HG02981 (cell line): ENCODE results near the gene COL9A3.
A peak's percentile ranks its signal among the peaks of the same experiment; 100 is the strongest.
"Not testable (repeated sequence)": the region's sequence is repeated elsewhere in the genome, so short reads cannot be mapped to it uniquely, and the experiment has no call there.

Experiments
- ATAC-seq: cut with Tn5 transposase; IDR thresholded peaks from one replicate; pipeline ENCODE4 v1.9.1; 2021; ENCODE audit warnings: mild to moderate bottlenecking, moderate library complexity; ENCODE audit not compliant: unreplicated experiment

COL9A3 gene

GRCh38 chr20:62832951-62833391, 16.1 kb downstream of the COL9A3 start:
- ATAC-seq = no peak

GRCh38 chr20:62834967-62835730, 18.3 kb downstream of the COL9A3 start:
- no peak for ATAC-seq

- no peak for ATAC-seq
Observed at GRCh38 chr20:62835931-62836861, 19.3 kb downstream of the COL9A3 start.

- no peak for ATAC-seq
Observed at GRCh38 chr20:62836967-62837490, 20.2 kb downstream of the COL9A3 start.

GRCh38 chr20:62837790-62838127, 20.9 kb downstream of the COL9A3 start:
- ATAC-seq = peak; percentile 6

- ATAC-seq = peak; percentile 58
Observed at GRCh38 chr20:62838128-62838891, 21.5 kb downstream of the COL9A3 start.

GRCh38 chr20:62839261-62839660, 22.4 kb downstream of the COL9A3 start:
- ATAC-seq = no peak

- ATAC-seq = no peak
Observed at GRCh38 chr20:62839816-62840215, 23.0 kb downstream of the COL9A3 start.

- no peak for ATAC-seq
Observed at GRCh38 chr20:62840244-62841197, 23.7 kb downstream of the COL9A3 start.

GRCh38 chr20:62841705-62842212, 24.9 kb downstream of the COL9A3 start:
- ATAC-seq = no peak

GRCh38 chr20:62843656-62844055, 26.8 kb downstream of the COL9A3 start:
- no peak for ATAC-seq

GRCh38 chr20:62844182-62844581, 27.3 kb downstream of the COL9A3 start:
- no peak for ATAC-seq

- no peak for ATAC-seq
Observed at GRCh38 chr20:62845416-62846160, 28.7 kb downstream of the COL9A3 start.

GRCh38 chr20:62846166-62846890, 29.5 kb downstream of the COL9A3 start:
- no peak for ATAC-seq

GRCh38 chr20:62848917-62849316, 32.1 kb downstream of the COL9A3 start:
- not testable (repeated sequence) for ATAC-seq

GRCh38 chr20:62849431-62849830, 32.6 kb downstream of the COL9A3 start:
- ATAC-seq = no peak

- ATAC-seq = no peak
Observed at GRCh38 chr20:62850333-62850974, 33.6 kb downstream of the COL9A3 start.

- no peak for ATAC-seq
Observed at GRCh38 chr20:62852196-62852595, 35.3 kb downstream of the COL9A3 start.
